Lung microvascular endothelial cell (primary cell): Measurements from ENCODE around the gene TOMM40L. TPM values are rescaled to one million over a fixed set of nuclear protein-coding genes. Genes with fewer than 3 reads are reported as not detected.
A peak's percentile ranks its signal among the peaks of the same experiment; 100 is the strongest.

Source experiments
- DNase-seq, 2 donors: peaks; one replicate each; pipeline versions ENCODE4 v3.0.0 to v3.0.0-alpha.2; 2010; ENCODE audit warnings: low read depth in 2 of 2
- total RNA-seq: library from RNA; depleted of rRNA; stranded (reverse); fragments of >200 nt; gene quantifications from 2 replicates; pipeline ENCODE4 v1.2.1, GENCODE V29; 2014

TOMM40L gene
- total RNA-seq: 12.0 and 13.5 TPM in 2 replicates

- peak; percentile 97 to 100 for DNase-seq
These were observed at the start of gene TOMM40L for GRCh38 chr1:161225534-161226319. Gene TOMM40L, plus strand, starts transcription at chr1:161226060. Its CDS starts 430 bp downstream, at chr1:161226490.

- no peak for DNase-seq
These were observed 49.3 kb upstream of the TOMM40L start for GRCh38 chr1:161176468-161177111.

GRCh38 chr1:161177112-161177935 lies 48.5 kb upstream of the TOMM40L start, which contains the start of gene B4GALT3:
Gene B4GALT3, minus strand, starts transcription at chr1:161177507. Its CDS starts 1,447 bp downstream, at chr1:161176060.
- peak; percentile 75 to 84 for DNase-seq

- no peak for DNase-seq
These were observed 48.0 kb upstream of the TOMM40L start for GRCh38 chr1:161177936-161178244.

- no peak for DNase-seq
These were observed 46.2 kb upstream of the TOMM40L start for GRCh38 chr1:161179698-161180097.

- no peak for DNase-seq
These were observed 45.2 kb upstream of the TOMM40L start for GRCh38 chr1:161180639-161181038.

GRCh38 chr1:161182214-161182613 lies 43.6 kb upstream of the TOMM40L start:
- peak in 1 of 2 donors; percentile 49 for DNase-seq

GRCh38 chr1:161185282-161185682 lies 40.6 kb upstream of the TOMM40L start:
- DNase-seq: peak; percentile 93 to 96

GRCh38 chr1:161185732-161186311 lies 40.0 kb upstream of the TOMM40L start:
- peak in 1 of 2 donors; percentile 20 for DNase-seq

GRCh38 chr1:161187311-161187710 lies 38.5 kb upstream of the TOMM40L start:
- no peak for DNase-seq

- no peak for DNase-seq
These were observed 37.5 kb upstream of the TOMM40L start for GRCh38 chr1:161188381-161188780.

GRCh38 chr1:161189036-161189435 lies 36.8 kb upstream of the TOMM40L start:
- no peak for DNase-seq

GRCh38 chr1:161190962-161191521 lies 34.8 kb upstream of the TOMM40L start:
- no peak for DNase-seq

GRCh38 chr1:161191971-161192370 lies 33.9 kb upstream of the TOMM40L start:
- DNase-seq: no peak

GRCh38 chr1:161192476-161193465 lies 33.1 kb upstream of the TOMM40L start:
- DNase-seq: peak; percentile 81 to 83

- peak; percentile 58 to 71 for DNase-seq
These were observed 32.2 kb upstream of the TOMM40L start for GRCh38 chr1:161193561-161194235.

- DNase-seq: no peak
These were observed 30.7 kb upstream of the TOMM40L start for GRCh38 chr1:161195171-161195570.

- no peak for DNase-seq
These were observed 29.7 kb upstream of the TOMM40L start for GRCh38 chr1:161196111-161196510.
